HEK293 (cell line): ENCODE results near the gene MAP3K14.

ENCODE experiments used
- CTCF ChIP-seq: fragments of 450-650 bp; formaldehyde crosslinking; IDR thresholded peaks from 2 replicates; pipeline ENCODE4 v1.5.1; 2016; ENCODE audit warnings: missing biosample characterization, missing genetic modification characterization
- GLIS1 ChIP-seq: fragments of 450-650 bp; formaldehyde crosslinking; IDR thresholded peaks from 2 replicates; pipeline ENCODE4 v1.5.1; 2016; ENCODE audit warnings: missing biosample characterization, missing genetic modification characterization
- MEIS1 ChIP-seq: sonication (generic); formaldehyde crosslinking; IDR thresholded peaks from 2 replicates; pipeline ENCODE4 v1.8.1; 2022; ENCODE audit warnings: missing genetic modification reagents, mild to moderate bottlenecking, borderline replicate concordance
- REST ChIP-seq: fragments of 450-650 bp; formaldehyde crosslinking; IDR thresholded peaks from 2 replicates; pipeline ENCODE4 v1.5.1; 2016; ENCODE audit warnings: missing biosample characterization, missing genetic modification characterization
- ZBTB21 ChIP-seq: fragments of 450-650 bp; formaldehyde crosslinking; IDR thresholded peaks from 2 replicates; pipeline ENCODE4 v1.5.1; 2017; ENCODE audit warnings: missing biosample characterization, missing genetic modification characterization
- ZBTB7A ChIP-seq: fragments of 450-650 bp; formaldehyde crosslinking; IDR thresholded peaks from 2 replicates; pipeline ENCODE4 v1.5.1; 2016; ENCODE audit warnings: low read depth, missing biosample characterization, missing genetic modification characterization
- ZFP41 ChIP-seq: fragments of 450-650 bp; formaldehyde crosslinking; IDR thresholded peaks from 2 replicates; pipeline ENCODE4 v1.5.1; 2016; ENCODE audit warnings: missing biosample characterization, missing genetic modification characterization, borderline replicate concordance
- ZNF175 ChIP-seq: fragments of 450-650 bp; formaldehyde crosslinking; IDR thresholded peaks from 2 replicates; pipeline ENCODE4 v1.5.1; 2016; ENCODE audit warnings: missing biosample characterization, missing genetic modification characterization
- ZNF184 ChIP-seq: fragments of 450-650 bp; IDR thresholded peaks from 2 replicates; pipeline ENCODE4 v1.5.1; 2018; ENCODE audit warnings: missing biosample characterization, mild to moderate bottlenecking, missing genetic modification characterization
- ZNF274 ChIP-seq, 2 experiments: fragments of 200-500 bp in 1 of 2; fragments of 450-650 bp in 1 of 2; sonication (Bioruptor generic) in 1 of 2; formaldehyde crosslinking in 1 of 2; IDR thresholded peaks; 2 replicates each; pipeline versions ENCODE4 v1.5.1 to v1.6.1; 2014 to 2016; ENCODE audit warnings: borderline replicate concordance in 1 of 2, inconsistent platforms in 1 of 2, low read length in 1 of 2, missing biosample characterization in 1 of 2, missing genetic modification characterization in 1 of 2
- ZNF362 ChIP-seq: fragments of 450-650 bp; formaldehyde crosslinking; IDR thresholded peaks from 2 replicates; pipeline ENCODE4 v1.5.1; 2016; ENCODE audit warnings: missing biosample characterization, missing genetic modification characterization
- ZNF701 ChIP-seq: fragments of 450-650 bp; formaldehyde crosslinking; IDR thresholded peaks from 2 replicates; pipeline ENCODE4 v1.5.1; 2016; ENCODE audit warnings: missing biosample characterization, missing genetic modification characterization
- ZNF747 ChIP-seq: fragments of 450-650 bp; formaldehyde crosslinking; IDR thresholded peaks from 2 replicates; pipeline ENCODE4 v1.5.1; 2016; ENCODE audit warnings: missing biosample characterization, missing genetic modification characterization
- TF ChIP-seq, protein P1 (sequence below): IDR thresholded peaks from 2 replicates; pipeline ENCODE4 v1.6.1; 2011; ENCODE audit warnings: mild to moderate bottlenecking, low read depth, low read length, borderline replicate concordance

- TF ChIP-seq ZNF184 (tag by site-specific recombination) (no peak), CTCF (tag by site-specific recombination) (no peak), ZNF175 (no peak), ZNF274 (IDR thresholded peaks at IDR 0.05; ENCODE audit: low read length) (no peak), ZNF274 (tag by site-specific recombination; IDR thresholded peaks at IDR 0.05; ENCODE audit: borderline replicate concordance) (no peak), MEIS1 (CRISPR knock-in tag) (no peak), ZNF362 (tag by site-specific recombination) (no peak), ZNF747 (tag by site-specific recombination) (no peak), ZFP41 (tag by site-specific recombination) (no peak), ZBTB7A (no peak), REST (no peak), ZNF701 (tag by site-specific recombination) (no peak), ZBTB21 (no peak), GLIS1 (tag by site-specific recombination) (no peak)
- TF ChIP-seq, protein P1, sequence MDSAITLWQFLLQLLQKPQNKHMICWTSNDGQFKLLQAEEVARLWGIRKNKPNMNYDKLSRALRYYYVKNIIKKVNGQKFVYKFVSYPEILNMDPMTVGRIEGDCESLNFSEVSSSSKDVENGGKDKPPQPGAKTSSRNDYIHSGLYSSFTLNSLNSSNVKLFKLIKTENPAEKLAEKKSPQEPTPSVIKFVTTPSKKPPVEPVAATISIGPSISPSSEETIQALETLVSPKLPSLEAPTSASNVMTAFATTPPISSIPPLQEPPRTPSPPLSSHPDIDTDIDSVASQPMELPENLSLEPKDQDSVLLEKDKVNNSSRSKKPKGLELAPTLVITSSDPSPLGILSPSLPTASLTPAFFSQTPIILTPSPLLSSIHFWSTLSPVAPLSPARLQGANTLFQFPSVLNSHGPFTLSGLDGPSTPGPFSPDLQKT, result no peak
Measured at GRCh38 chr17:45261577-45262515, 55.0 kb downstream of the MAP3K14 start, which contains the start of gene SPATA32.
